Heart right ventricle (tissue), 16 donors: ENCODE results near the gene CBFA2T3. TPM values are rescaled to one million over a fixed set of nuclear protein-coding genes. Genes with fewer than 3 reads are reported as not detected.
"Not testable (repeated sequence)": the region's sequence is repeated elsewhere in the genome, so short reads cannot be mapped to it uniquely, and the experiment has no call there.

Experiments
- ATAC-seq, 8 donors: fragments of 200-7000 bp; cut with Tn5 transposase; one replicate each; pipeline ENCODE4 v1.9.1; 2020; ENCODE audit warnings: mild to moderate bottlenecking in 8 of 8, moderate library complexity in 8 of 8, moderate number of reproducible peaks in 1 of 8
- DNase-seq, 2 donors: peaks; one replicate each; pipeline ENCODE4 v3.0.0-alpha.2; 2020
- H3K27ac ChIP-seq, 10 donors: fragments of 200-600 bp; sonication (generic) in 2 of 10; one replicate each; pipeline versions ENCODE4 v1.5.0 to v1.8.0; 2020 to 2022; ENCODE audit warnings: mild to moderate bottlenecking in 3 of 10
- H3K27me3 ChIP-seq, 7 donors: fragments of 200-600 bp; one replicate each; pipeline ENCODE4 v1.8.0; 2021 to 2022; ENCODE audit warnings: mild to moderate bottlenecking in 2 of 7
- H3K36me3 ChIP-seq, 9 donors: fragments of 200-600 bp; sonication (generic) in 1 of 9; one replicate each; pipeline versions ENCODE4 v1.5.0 to v1.8.0; 2020 to 2022; ENCODE audit warnings: mild to moderate bottlenecking in 2 of 9
- H3K4me1 ChIP-seq, 9 donors: fragments of 200-600 bp; sonication (generic) in 1 of 9; one replicate each; pipeline versions ENCODE4 v1.5.0 to v1.8.0; 2020 to 2022; ENCODE audit warnings: mild to moderate bottlenecking in 4 of 9
- H3K4me3 ChIP-seq, 10 donors: fragments of 200-600 bp; sonication (generic) in 2 of 10; one replicate each; pipeline versions ENCODE4 v1.5.0 to v1.8.0; 2020 to 2022; ENCODE audit warnings: mild to moderate bottlenecking in 7 of 10, moderate library complexity in 2 of 10
- H3K9me3 ChIP-seq, 11 donors: fragments of 200-600 bp in 10 of 11; sonication (generic) in 2 of 11; one replicate each; pipeline versions ENCODE4 v1.5.0 to v1.8.0; 2013 to 2022; ENCODE audit warnings: mild to moderate bottlenecking in 2 of 11, control low read depth in 1 of 11, moderate library complexity in 1 of 11
- CTCF ChIP-seq, 9 donors: fragments of 200-600 bp; sonication (generic) in 2 of 9; IDR thresholded peaks; one replicate each; pipeline versions ENCODE4 v1.5.0 to v1.8.0; 2021 to 2022; ENCODE audit warnings: antibody characterized with exemption in 9 of 9, mild to moderate bottlenecking in 5 of 9, moderate library complexity in 1 of 9
- WGBS, 2 donors: extraction: QIAGEN DNeasy Blood & Tissue Kit; methylation state at CpG; one replicate each; pipeline ENCODE4 v1.1.7; 2013; ENCODE audit warnings: inconsistent platforms in 1 of 2; 5-methylcytosine and 5-hydroxymethylcytosine counted together
- intact Hi-C, 10 donors: fragments of 100-400 bp; cut with DNase I; formaldehyde crosslinking; loops; one replicate each; pipeline versions ENCODE4 v1.11.1 to v1.14.2; 2022
- polyA plus RNA-seq, 2 donors: library from polyadenylated mRNA; stranded (reverse); fragments of 200-250 nt; gene quantifications; one replicate each; pipeline ENCODE4 v1.2.3, GENCODE V29; 2013
- total RNA-seq, 10 donors: library from RNA; stranded (reverse); fragmentation: NEBNext Ultra II Directional in 3 of 10; extraction: Animal tissue kit (Norgen Biotek cat#: 25700) in 3 of 10; gene quantifications; one replicate each; pipeline versions ENCODE4 v1.2.1 to v1.2.4, GENCODE V29; 2021 to 2023
- donor health status: Arrhythmogenic right ventricular cardiomyopathy.
- donor health status: ischemic (EF 13 %, LVEDD 7.1; RV severe dilation, severe dysfunction).
- donor health status: healthy with polysubstance abuse.
- donor health status: DM: no; HTN: yes; CAD: no.
- donor health status: DM: no; HTN: no; CAD: no.
- donor health status: ischemic (EF 25% LVEDD 6.9; RV normal size, moderate dysfunction).
- donor health status: ischemic (EF 25% LVEDD 5.7; RV mildly dilated, moderate dysfunction).
- donor health status: healthy.
- donor health status: DM: yes; HTN: yes; CAD: no.
- donor health status: Ischemic cardiomyopathy.
- donor health status: ischemic (EF 35%, LVEDD 5.7; RV mildly dilated, moderate dysfunction).
- donor health status: nonischemic (EF 11% LVEDD 7.7; RV severe dilation, severe dysfunction).
- donor health status: DM: yes; HTN: yes; CAD: no.
- donor health status: PGD.
- donor health status: ischemic (EF 29% LVEDD 5.4; RV normal size, mild dysfunction).
- donor health status: nonischemic (EF 23%, LVEDD 6.1; RV moderate dilation, normal function).

Gene CBFA2T3
- total and polyA plus RNA-seq, 12 donors: 3.1 to 17.6 (median 6.1) TPM

GRCh38 chr16:88894681-88895300 lies 82.2 kb downstream of the CBFA2T3 start:
- Histone ChIP-seq H3K27ac (no peak overlapping the region), H3K4me1 (no peaks in the 10 kb centered on the region), H3K36me3 (peaks cover 0 to 74% (median 0%) of the 10 kb centered on the region in 9 donors), H3K27me3 (no peaks in the 10 kb centered on the region), H3K4me3 (no peak overlapping the region), H3K9me3 (peaks cover 0 to 4% (median 0%) of the 10 kb centered on the region in 11 donors)
- intact Hi-C loops: loop anchor here in 1 of 10 donors (5.0 kb wide), 1 partner anchor 43 kb away; no protein-coding TSS in a partner anchor
- no peak for TF ChIP-seq CTCF (IDR thresholded peaks at IDR 0.05)
- WGBS, 2 donors: 89% methylated on average over 21 of the region's 21 CpGs
- DNase-seq: no peak
- no peak for ATAC-seq

GRCh38 chr16:88894266-88894665 lies 82.7 kb downstream of the CBFA2T3 start:
- H3K4me3 ChIP-seq, H3K27me3 ChIP-seq, DNase-seq, ATAC-seq, H3K4me1 ChIP-seq, H3K9me3 ChIP-seq, H3K27ac ChIP-seq: not testable (repeated sequence)
- H3K36me3 ChIP-seq: peaks cover 0 to 72% (median 0%) of the 10 kb centered on the region in 9 donors
- WGBS, 2 donors: 97 to 98% methylated on average over 4 of the region's 6 CpGs
- intact Hi-C loops: loop anchor here in 1 of 10 donors (5.0 kb wide), 1 partner anchor 43 kb away; no protein-coding TSS in a partner anchor

- Histone ChIP-seq H3K27ac (no peak overlapping the region), H3K9me3 (peaks cover 0 to 4% (median 0%) of the 10 kb centered on the region in 11 donors), H3K27me3 (no peaks in the 10 kb centered on the region), H3K36me3 (peaks cover 0 to 67% (median 0%) of the 10 kb centered on the region in 9 donors), H3K4me3 (no peak overlapping the region), H3K4me1 (peaks cover 0 to 10% (median 5%) of the 10 kb centered on the region in 9 donors)
- no peak for TF ChIP-seq CTCF (IDR thresholded peaks at IDR 0.05)
- DNase-seq (no peak), ATAC-seq (no peak)
- 90 to 91% methylated on average over 19 of the region's 19 CpGs for WGBS, 2 donors
- intact Hi-C loops: loop anchor here in 1 of 10 donors (5.0 kb wide), 1 partner anchor 44 kb away; no protein-coding TSS in a partner anchor
Observed at GRCh38 chr16:88893127-88893968, 83.7 kb downstream of the CBFA2T3 start.

- Histone ChIP-seq H3K36me3 (peaks cover 0 to 55% (median 0%) of the 10 kb centered on the region in 9 donors), H3K27ac (no peak overlapping the region), H3K4me1 (peaks cover 9 to 22% (median 14%) of the 10 kb centered on the region in 9 donors), H3K27me3 (no peaks in the 10 kb centered on the region), H3K9me3 (peaks cover 0 to 4% (median 0%) of the 10 kb centered on the region in 11 donors), H3K4me3 (no peak overlapping the region)
- ATAC-seq: no peak
- WGBS, 2 donors: 85 to 87% methylated on average over 20 of the region's 20 CpGs
- DNase-seq: no peak
- no peak for TF ChIP-seq CTCF (IDR thresholded peaks at IDR 0.05)
- intact Hi-C loops: loop anchor here in 1 of 10 donors (5.0 kb wide), 1 partner anchor 45 kb away; no protein-coding TSS in a partner anchor
Observed at GRCh38 chr16:88892065-88892464, 84.9 kb downstream of the CBFA2T3 start.
